Suppressor macrophage treated with lipopolysaccharide for 4 hours (primary cell): Measurements from ENCODE around the gene STARD4.

Experiments used
- DNase-seq: peaks from one replicate; pipeline ENCODE4 v3.0.0-alpha.2; 2020

Gene STARD4

GRCh38 chr5:111469293-111469896 lies 42.9 kb downstream of the STARD4 start:
- DNase-seq: no peak

GRCh38 chr5:111463311-111463710 lies 49.0 kb downstream of the STARD4 start:
- no peak for DNase-seq

- peak; percentile 8 for DNase-seq
Measured at GRCh38 chr5:111461934-111462333, 50.4 kb downstream of the STARD4 start.

GRCh38 chr5:111461255-111461671 lies 51.1 kb downstream of the STARD4 start:
- DNase-seq: no peak

- DNase-seq: no peak
Measured at GRCh38 chr5:111454776-111455175, 57.6 kb downstream of the STARD4 start.

GRCh38 chr5:111454198-111454622 lies 58.1 kb downstream of the STARD4 start:
- DNase-seq: no peak

GRCh38 chr5:111453747-111454146 lies 58.6 kb downstream of the STARD4 start:
- DNase-seq: no peak

GRCh38 chr5:111453295-111453694 lies 59.0 kb downstream of the STARD4 start:
- DNase-seq: no peak

GRCh38 chr5:111447822-111448221 lies 64.5 kb downstream of the STARD4 start:
- DNase-seq: no peak

- no peak for DNase-seq
Measured at GRCh38 chr5:111447099-111447498, 65.2 kb downstream of the STARD4 start.
